Measurements from ENCODE around the gene RNF4.

DNA sequence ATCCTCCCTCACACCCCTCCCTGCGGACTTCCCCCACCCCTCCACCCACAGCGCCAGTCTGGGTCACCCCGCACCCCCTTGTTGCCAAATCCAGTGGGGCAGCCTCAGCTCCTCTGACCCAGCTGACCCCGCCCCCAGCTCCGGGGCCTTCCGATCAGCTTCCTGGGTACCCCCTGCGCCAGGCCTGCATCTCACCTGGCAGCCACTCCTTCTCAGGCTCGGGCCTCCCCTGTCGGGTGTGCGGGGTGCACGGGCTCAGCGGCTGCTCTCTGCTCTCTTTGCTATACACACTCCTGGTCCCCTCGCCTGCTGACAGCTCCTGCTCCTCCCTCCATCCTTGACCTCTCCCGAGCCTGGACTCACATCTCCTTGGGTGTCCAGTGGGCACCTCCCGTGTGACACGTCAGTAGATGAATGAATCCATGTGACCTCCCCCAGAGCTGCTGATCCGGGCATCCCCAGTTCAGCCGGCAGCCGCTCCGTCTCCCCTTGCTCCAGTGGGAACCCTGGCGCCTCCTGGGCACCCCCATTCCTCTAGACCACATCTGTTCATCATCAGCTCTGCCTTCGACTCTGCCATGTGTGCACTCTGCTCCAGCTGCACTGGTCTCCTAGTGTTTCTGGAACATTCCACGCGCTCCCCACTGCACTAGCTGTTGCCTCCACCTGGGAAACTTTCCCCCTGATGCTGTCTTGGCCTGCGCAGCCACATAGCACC lies 40.3 kb upstream of the RNF4 start:
- TF ChIP-seq, protein P1, sequence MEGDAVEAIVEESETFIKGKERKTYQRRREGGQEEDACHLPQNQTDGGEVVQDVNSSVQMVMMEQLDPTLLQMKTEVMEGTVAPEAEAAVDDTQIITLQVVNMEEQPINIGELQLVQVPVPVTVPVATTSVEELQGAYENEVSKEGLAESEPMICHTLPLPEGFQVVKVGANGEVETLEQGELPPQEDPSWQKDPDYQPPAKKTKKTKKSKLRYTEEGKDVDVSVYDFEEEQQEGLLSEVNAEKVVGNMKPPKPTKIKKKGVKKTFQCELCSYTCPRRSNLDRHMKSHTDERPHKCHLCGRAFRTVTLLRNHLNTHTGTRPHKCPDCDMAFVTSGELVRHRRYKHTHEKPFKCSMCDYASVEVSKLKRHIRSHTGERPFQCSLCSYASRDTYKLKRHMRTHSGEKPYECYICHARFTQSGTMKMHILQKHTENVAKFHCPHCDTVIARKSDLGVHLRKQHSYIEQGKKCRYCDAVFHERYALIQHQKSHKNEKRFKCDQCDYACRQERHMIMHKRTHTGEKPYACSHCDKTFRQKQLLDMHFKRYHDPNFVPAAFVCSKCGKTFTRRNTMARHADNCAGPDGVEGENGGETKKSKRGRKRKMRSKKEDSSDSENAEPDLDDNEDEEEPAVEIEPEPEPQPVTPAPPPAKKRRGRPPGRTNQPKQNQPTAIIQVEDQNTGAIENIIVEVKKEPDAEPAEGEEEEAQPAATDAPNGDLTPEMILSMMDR (IDR thresholded peaks at IDR 0.05 in 8 of 11, conservative IDR thresholded peaks at IDR 0.05 in 3 of 11), result no peak
- no peak for TF ChIP-seq POLR2A (IDR thresholded peaks at IDR 0.05)

All from spleen (tissue), 7 donors.